Skeletal muscle tissue (tissue), 4 donors: Measurements from ENCODE around the gene RNF125. TPM values are rescaled to one million over a fixed set of nuclear protein-coding genes. Genes with fewer than 3 reads are reported as not detected.
"Not testable (repeated sequence)": the region's sequence is repeated elsewhere in the genome, so short reads cannot be mapped to it uniquely, and the experiment has no call there.

Source experiments
- H3K27ac ChIP-seq: one replicate; pipeline ENCODE4 v1.7.0; 2013; ENCODE audit warnings: mild to moderate bottlenecking, low read depth, low read length, inconsistent platforms
- H3K27me3 ChIP-seq, 3 donors: one replicate each; pipeline ENCODE4 v1.7.0; 2013; ENCODE audit warnings: low read length in 3 of 3; ENCODE audit not compliant: control insufficient read depth in 3 of 3, insufficient read depth in 3 of 3
- H3K36me3 ChIP-seq, 3 donors: one replicate each; pipeline ENCODE4 v1.7.0; 2013; ENCODE audit warnings: low read length in 3 of 3; ENCODE audit not compliant: control insufficient read depth in 3 of 3, insufficient read depth in 3 of 3
- H3K4me1 ChIP-seq, 3 donors: one replicate each; pipeline ENCODE4 v1.7.0; 2013; ENCODE audit warnings: low read length in 3 of 3, mild to moderate bottlenecking in 3 of 3; ENCODE audit not compliant: control insufficient read depth in 3 of 3, insufficient read depth in 3 of 3
- H3K4me3 ChIP-seq, 3 donors: one replicate each; pipeline ENCODE4 v1.7.0; 2013; ENCODE audit warnings: low read length in 3 of 3
- H3K9ac ChIP-seq, 3 donors: one replicate each; pipeline ENCODE4 v1.7.0; 2013; ENCODE audit warnings: low read length in 3 of 3, mild to moderate bottlenecking in 3 of 3, moderate library complexity in 2 of 3, low read depth in 1 of 3
- H3K9me3 ChIP-seq, 3 donors: one replicate each; pipeline ENCODE4 v1.7.0; 2013; ENCODE audit warnings: low read length in 3 of 3; ENCODE audit not compliant: control insufficient read depth in 3 of 3
- total RNA-seq: library from RNA; depleted of rRNA; stranded (reverse); fragments of >200 nt; gene quantifications from one replicate; pipeline ENCODE4 v1.2.3, GENCODE V29; 2014
- donor health status: Osteomylitis.

Gene RNF125
- total RNA-seq, 1 donor from 2014 or later = 9.4 TPM

GRCh38 chr18:32081881-32082280 lies 63.3 kb downstream of the RNF125 start:
- no peaks in the 10 kb centered on the region for H3K27me3 ChIP-seq
- no peaks in the 10 kb centered on the region for H3K36me3 ChIP-seq
- H3K9me3 ChIP-seq = no peaks in the 10 kb centered on the region
- H3K4me3 ChIP-seq = no peak overlapping the region
- no peak overlapping the region for H3K9ac ChIP-seq
- no peak overlapping the region for H3K27ac ChIP-seq
- H3K4me1 ChIP-seq = peaks cover 2 to 18% (median 6%) of the 10 kb centered on the region in 3 donors

DNA sequence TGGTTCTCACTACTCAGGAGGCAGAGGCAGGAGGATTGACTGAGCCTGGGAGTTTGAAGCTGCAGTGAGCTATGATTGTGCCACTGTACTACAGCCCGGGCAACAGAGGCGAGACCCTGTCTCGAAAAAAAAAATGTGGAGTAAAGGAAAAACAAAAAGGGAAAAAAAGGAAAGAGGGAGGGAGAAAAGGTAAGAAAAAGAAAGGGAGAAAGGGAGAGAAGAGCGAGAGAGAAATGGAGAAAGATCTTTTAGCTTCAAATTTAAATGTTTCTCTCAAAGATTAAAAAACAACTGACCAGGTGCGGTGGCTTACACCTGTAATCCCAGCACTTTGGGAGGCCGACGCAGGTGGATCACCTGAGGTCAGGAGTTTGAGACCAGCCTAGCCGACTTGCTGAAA lies 65.2 kb downstream of the RNF125 start:
- Histone ChIP-seq H3K9ac (no peak overlapping the region), H3K4me1 (peaks cover 2 to 18% (median 6%) of the 10 kb centered on the region in 3 donors), H3K27ac (no peak overlapping the region), H3K9me3 (no peaks in the 10 kb centered on the region), H3K27me3 (no peaks in the 10 kb centered on the region), H3K4me3 (no peak overlapping the region), H3K36me3 (no peaks in the 10 kb centered on the region)

- no peak overlapping the region for H3K4me3 ChIP-seq
- H3K36me3 ChIP-seq = no peaks in the 10 kb centered on the region
- no peak overlapping the region for H3K27ac ChIP-seq
- H3K27me3 ChIP-seq = no peaks in the 10 kb centered on the region
- peaks cover 2 to 21% (median 9%) of the 10 kb centered on the region in 3 donors for H3K4me1 ChIP-seq
- no peaks in the 10 kb centered on the region for H3K9me3 ChIP-seq
- no peak overlapping the region for H3K9ac ChIP-seq
Observed at GRCh38 chr18:32086881-32087280, 68.3 kb downstream of the RNF125 start.

DNA sequence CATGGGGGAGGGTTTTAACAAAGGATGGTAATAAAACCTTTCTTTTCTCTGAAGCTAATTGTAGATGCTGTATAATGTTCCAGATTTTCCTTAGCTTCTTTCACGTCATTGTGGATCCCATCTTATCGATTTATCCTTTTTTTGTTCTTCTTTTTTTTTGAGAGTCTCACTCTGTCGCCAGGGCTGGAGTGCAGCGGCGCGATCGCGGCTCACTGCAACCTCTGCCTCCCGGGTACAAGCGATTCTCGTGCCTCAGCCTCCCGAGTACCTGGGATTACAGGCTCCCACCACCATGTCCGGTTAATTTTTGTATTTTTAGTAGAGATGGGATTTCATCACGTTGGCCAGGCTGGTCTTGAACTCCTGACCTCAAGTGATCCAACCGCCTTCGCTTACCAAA lies 72.2 kb downstream of the RNF125 start:
- H3K9me3 ChIP-seq, H3K36me3 ChIP-seq, H3K4me3 ChIP-seq, H3K9ac ChIP-seq, H3K27me3 ChIP-seq: not testable (repeated sequence)
- Histone ChIP-seq H3K4me1 (peaks cover 0 to 21% (median 14%) of the 10 kb centered on the region in 3 donors), H3K27ac (peak overlapping the region; percentile 100)

DNA sequence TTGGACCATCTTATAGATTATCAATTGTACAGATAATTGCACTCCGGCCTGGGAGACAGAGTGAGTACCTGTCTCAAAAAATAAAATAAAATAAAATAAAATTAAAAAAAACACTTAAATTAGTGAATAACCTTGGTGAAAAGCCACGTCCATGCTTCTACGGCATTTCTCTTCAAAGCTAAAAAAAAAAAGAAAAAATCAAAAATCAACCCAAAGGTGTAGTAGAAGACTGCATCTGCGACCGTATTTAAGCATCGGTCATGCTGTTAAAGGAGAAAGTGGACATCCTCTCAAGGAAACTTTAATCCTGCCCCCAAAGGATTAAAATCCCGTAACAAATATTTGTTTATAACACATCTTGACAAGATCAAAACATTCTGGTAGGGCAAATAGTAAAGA lies 72.7 kb downstream of the RNF125 start:
- Histone ChIP-seq H3K27ac (peak overlapping the region; percentile 100), H3K9me3 (no peaks in the 10 kb centered on the region), H3K36me3 (no peaks in the 10 kb centered on the region)

DNA sequence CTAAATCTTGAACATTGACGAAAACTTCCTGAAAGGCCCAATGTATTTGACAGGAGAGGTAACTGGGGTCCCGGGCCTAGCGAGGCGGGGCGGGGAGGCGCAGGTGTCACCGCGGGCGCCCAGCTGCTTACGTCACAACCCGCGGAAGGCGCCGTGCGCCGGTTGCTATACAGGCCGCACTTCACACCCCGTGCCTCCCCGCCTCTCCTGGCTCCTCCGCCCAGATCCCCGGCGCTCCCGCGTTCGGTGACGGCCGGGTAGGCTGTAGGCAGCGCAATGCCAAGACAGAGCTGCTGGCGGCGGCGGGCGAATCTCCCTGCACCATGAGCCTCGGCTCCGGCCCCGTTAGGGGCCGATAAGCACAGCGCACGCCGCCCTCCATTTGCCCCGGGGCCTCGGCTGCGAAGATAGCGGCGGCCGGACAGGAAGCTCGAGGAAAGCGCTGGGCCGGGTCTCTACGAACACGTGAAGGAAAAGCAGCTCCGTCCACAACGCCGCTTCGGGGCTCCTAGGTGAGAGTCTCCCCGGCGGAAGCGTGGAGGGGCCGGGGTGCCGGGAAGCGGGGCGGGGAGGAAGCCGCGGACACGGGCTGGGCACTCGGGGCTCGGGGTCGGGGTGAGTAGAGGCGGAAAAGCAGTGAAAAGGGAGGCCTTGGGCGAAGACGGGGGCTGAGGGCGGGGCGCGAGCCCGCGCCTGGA lies 73.2 kb downstream of the RNF125 start, which contains the start of gene RNF138:
Gene RNF138 (plus strand): TSS at position 151 of the 698 bp plus-strand sequence. CDS start 903 bp downstream, outside the sequence.
- Histone ChIP-seq H3K4me3 (peak within 1 kb of the TSS; percentile 86 to 97 (median 93)), H3K27me3 (no peaks in the 10 kb centered on the region), H3K4me1 (peaks cover 0 to 23% (median 18%) of the 10 kb centered on the region in 3 donors), H3K27ac (peak within 1 kb of the TSS; percentile 100), H3K9ac (peak within 1 kb of the TSS; percentile 90 to 97 (median 96)), H3K36me3 (no peaks in the 10 kb centered on the region), H3K9me3 (no peaks in the 10 kb centered on the region)

More for the DNA sequence above, 72.7 kb downstream of the RNF125 start:
- H3K4me3 ChIP-seq = peak overlapping the region; percentile 60 to 78 (median 77)
- H3K27me3 ChIP-seq = no peaks in the 10 kb centered on the region
- H3K4me1 ChIP-seq = peaks cover 0 to 18% (median 18%) of the 10 kb centered on the region in 3 donors
- peak overlapping the region; percentile 83 to 97 (median 96) for H3K9ac ChIP-seq

- H3K9ac ChIP-seq = peak overlapping the region; percentile 90 to 97 (median 96)
- H3K27ac ChIP-seq = peak overlapping the region; percentile 100
- peak overlapping the region; percentile 86 to 97 (median 93) for H3K4me3 ChIP-seq
- H3K27me3 ChIP-seq = no peaks in the 10 kb centered on the region
- peaks cover 0 to 24% (median 18%) of the 10 kb centered on the region in 3 donors for H3K4me1 ChIP-seq
- H3K9me3 ChIP-seq = no peaks in the 10 kb centered on the region
- no peaks in the 10 kb centered on the region for H3K36me3 ChIP-seq
Observed at GRCh38 chr18:32092422-32093101, 73.9 kb downstream of the RNF125 start.

DNA sequence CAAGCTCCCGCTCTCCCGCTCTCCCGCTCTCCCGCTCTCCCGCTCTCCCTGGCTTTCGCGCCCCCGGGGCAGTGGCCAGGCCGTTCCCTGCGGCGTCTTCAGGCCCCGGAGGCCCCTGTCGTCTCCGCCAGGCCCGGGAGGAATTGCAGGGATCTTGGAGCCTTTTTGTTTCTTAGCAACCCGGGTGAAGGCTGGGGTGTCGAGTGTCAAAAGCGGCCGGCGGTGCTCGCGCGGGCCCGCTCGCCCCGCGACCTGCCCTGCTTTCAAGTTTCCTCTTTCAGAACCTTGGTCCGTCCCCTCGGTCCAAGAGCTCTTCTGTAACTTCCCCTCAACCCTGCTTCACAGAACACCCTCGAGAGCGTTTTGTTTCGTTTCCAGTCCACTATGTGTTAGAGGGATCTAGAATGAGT lies 74.5 kb downstream of the RNF125 start:
- H3K36me3 ChIP-seq = no peaks in the 10 kb centered on the region
- no peaks in the 10 kb centered on the region for H3K27me3 ChIP-seq
- H3K4me1 ChIP-seq = peaks cover 0 to 24% (median 18%) of the 10 kb centered on the region in 3 donors
- H3K4me3 ChIP-seq = peak overlapping the region; percentile 86 to 97 (median 93)
- peak overlapping the region; percentile 100 for H3K27ac ChIP-seq
- H3K9ac ChIP-seq = peak overlapping the region; percentile 90 to 97 (median 91)
- H3K9me3 ChIP-seq = no peaks in the 10 kb centered on the region

- no peaks in the 10 kb centered on the region for H3K9me3 ChIP-seq
- peak overlapping the region; percentile 86 to 97 (median 93) for H3K4me3 ChIP-seq
- H3K4me1 ChIP-seq = peaks cover 0 to 24% (median 18%) of the 10 kb centered on the region in 3 donors
- H3K9ac ChIP-seq = peak overlapping the region; percentile 90 to 97 (median 91)
- H3K27me3 ChIP-seq = no peaks in the 10 kb centered on the region
- H3K27ac ChIP-seq = peak overlapping the region; percentile 100
- no peaks in the 10 kb centered on the region for H3K36me3 ChIP-seq
Observed at GRCh38 chr18:32093523-32093922, 74.9 kb downstream of the RNF125 start.
